ENCODE data around the gene TGFB1I1. TPM values are rescaled to one million over a fixed set of nuclear protein-coding genes. Genes with fewer than 3 reads are reported as not detected.

The TGFB1I1 gene
- total RNA-seq, 1 experiment from 2014 or later: 4.3 TPM

DNA sequence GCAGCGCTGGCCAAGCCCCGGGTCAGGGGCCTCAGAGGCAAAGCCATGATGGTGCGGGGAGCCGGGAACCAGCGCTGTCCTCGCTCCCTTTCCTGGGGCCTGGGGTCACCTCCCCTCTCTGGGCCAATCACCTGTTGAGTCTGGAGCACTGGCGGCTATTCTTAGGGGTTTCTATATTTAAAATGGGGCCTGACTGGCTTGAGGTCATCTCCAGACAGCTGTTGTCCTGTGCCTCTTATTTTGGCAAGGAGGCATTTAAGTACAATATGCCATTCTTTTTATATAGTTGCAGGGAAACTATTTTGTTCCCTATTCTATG is 43.7 kb upstream of the TGFB1I1 start, which contains the start of gene COX6A2 (continued):
- TF ChIP-seq ARID4B (CRISPR knock-in tag; IDR thresholded peaks at IDR 0.05; ENCODE audit: borderline replicate concordance): no peak
- TF ChIP-seq, protein P1, sequence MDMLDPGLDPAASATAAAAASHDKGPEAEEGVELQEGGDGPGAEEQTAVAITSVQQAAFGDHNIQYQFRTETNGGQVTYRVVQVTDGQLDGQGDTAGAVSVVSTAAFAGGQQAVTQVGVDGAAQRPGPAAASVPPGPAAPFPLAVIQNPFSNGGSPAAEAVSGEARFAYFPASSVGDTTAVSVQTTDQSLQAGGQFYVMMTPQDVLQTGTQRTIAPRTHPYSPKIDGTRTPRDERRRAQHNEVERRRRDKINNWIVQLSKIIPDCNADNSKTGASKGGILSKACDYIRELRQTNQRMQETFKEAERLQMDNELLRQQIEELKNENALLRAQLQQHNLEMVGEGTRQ (CRISPR knock-in tag; IDR thresholded peaks at IDR 0.05): no peak

DNA sequence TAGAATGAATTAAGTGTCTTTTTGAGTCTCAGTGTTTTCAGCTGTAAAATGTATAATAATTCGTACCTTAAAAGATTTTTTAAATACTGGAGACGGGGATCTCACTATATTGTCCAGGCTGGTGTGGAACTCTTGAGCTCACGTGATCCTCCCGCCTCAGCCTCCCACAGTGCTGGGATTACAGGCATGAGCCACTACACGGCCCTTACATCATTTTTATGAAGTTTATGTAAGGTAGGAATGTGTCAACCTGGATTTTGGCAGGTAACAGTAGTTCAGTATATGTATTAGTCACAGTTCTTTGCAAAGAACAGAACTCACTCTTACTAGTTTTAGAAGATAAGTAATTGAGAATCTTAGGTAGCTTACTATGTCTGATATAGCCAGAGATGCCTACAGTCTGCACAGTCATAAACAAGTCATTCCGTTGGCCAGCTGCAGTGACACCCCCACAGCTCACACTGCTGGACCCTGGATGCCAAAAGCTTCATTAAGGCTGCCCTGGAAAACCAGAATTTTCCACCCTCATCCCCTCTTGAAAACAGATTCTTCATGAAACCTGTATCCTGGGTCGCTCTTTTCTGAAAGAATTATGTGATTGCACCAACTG is 43.2 kb upstream of the TGFB1I1 start:
- TF ChIP-seq SMAD4 (CRISPR knock-in tag; IDR thresholded peaks at IDR 0.05) (no peak), EMX1 (CRISPR knock-in tag; IDR thresholded peaks at IDR 0.05) (no peak), JAZF1 (CRISPR knock-in tag; IDR thresholded peaks at IDR 0.05) (no peak), MAX (CRISPR knock-in tag; IDR thresholded peaks at IDR 0.05) (no peak), ZNF232 (CRISPR knock-in tag; IDR thresholded peaks at IDR 0.05) (no peak), ARID4B (CRISPR knock-in tag; IDR thresholded peaks at IDR 0.05; ENCODE audit: borderline replicate concordance) (no peak), PRDM15 (CRISPR knock-in tag; IDR thresholded peaks at IDR 0.05) (no peak)
- Mint-ChIP-seq H3K36me3 (no peaks in the 10 kb centered on the region; the same call in 1 of the 2 replicates), H3K4me1 (0 out of 2 replicates have a peak, but pooled peaks cover 2% of the 10 kb centered on the region), H3K27ac (no peak overlapping the region), H3K4me3 (no peak overlapping the region), H3K9me3 (no peaks in the 10 kb centered on the region), H3K27me3 (ENCODE audit: low read depth) (peaks cover 51% of the 10 kb centered on the region)
- POLR2A ChIA-PET: interaction anchor here (0.6 kb wide), 1 partner anchor 273 kb away, joined by 3 read pairs; no protein-coding TSS in a partner anchor
- ATAC-seq (no peak), DNase-seq (ENCODE audit: low spot score) (no peak)
- CTCF ChIA-PET: interaction anchor here (1.2 to 2.0 kb wide), 2 partner anchors 27 to 46 kb away, joined by 6 to 7 read pairs; no protein-coding TSS in a partner anchor

Measured in WTC11 (cell line).